Gastroesophageal sphincter (tissue), 4 donors: Measurements from ENCODE around the gene GALNT18. TPM values are rescaled to one million over a fixed set of nuclear protein-coding genes. Genes with fewer than 3 reads are reported as not detected.

ENCODE experiments used
- ATAC-seq: fragments of 150-250 bp; one replicate; pipeline ENCODE4 v1.9.1; 2016; ENCODE audit warnings: mild to moderate bottlenecking, moderate library complexity
- H3K27ac ChIP-seq, 4 donors: fragments of 200-600 bp; sonication (generic) in 3 of 4; 1 replicate in 3 of 4; 2 replicates in 1 of 4; pipeline ENCODE4 v1.5.1; 2016 to 2019
- H3K27me3 ChIP-seq: fragments of 200-600 bp; sonication (generic); one replicate; pipeline ENCODE4 v1.5.1; 2019
- H3K36me3 ChIP-seq, 2 donors: fragments of 200-600 bp; sonication (generic); one replicate each; pipeline ENCODE4 v1.5.1; 2019; ENCODE audit warnings: control low read depth in 1 of 2
- H3K4me1 ChIP-seq, 3 donors: fragments of 200-600 bp; sonication (generic); 1 replicate in 2 of 3; 2 replicates in 1 of 3; pipeline ENCODE4 v1.5.1; 2016 to 2019; ENCODE audit warnings: control low read depth in 2 of 3
- H3K4me3 ChIP-seq, 2 donors: fragments of 200-600 bp; sonication (generic); one replicate each; pipeline ENCODE4 v1.5.1; 2019; ENCODE audit warnings: mild to moderate bottlenecking in 1 of 2, moderate library complexity in 1 of 2
- H3K9me3 ChIP-seq, 3 donors: fragments of 200-600 bp; sonication (generic); one replicate each; pipeline ENCODE4 v1.5.1; 2017 to 2019; ENCODE audit warnings: control low read depth in 2 of 3
- EP300 ChIP-seq: sonication (generic); formaldehyde crosslinking; IDR thresholded peaks from one replicate; pipeline ENCODE4 v1.6.1; 2017; ENCODE audit warnings: antibody characterized with exemption, mild to moderate bottlenecking
- POLR2A ChIP-seq, 2 donors: fragments of 450-650 bp; IDR thresholded peaks; one replicate each; pipeline ENCODE4 v1.6.1; 2017; ENCODE audit warnings: antibody characterized with exemption in 2 of 2, mild to moderate bottlenecking in 2 of 2, moderate library complexity in 1 of 2
- POLR2AphosphoS5 ChIP-seq: sonication (generic); formaldehyde crosslinking; IDR thresholded peaks from one replicate; pipeline ENCODE4 v1.6.1; 2017; ENCODE audit warnings: antibody characterized with exemption
- WGBS, 2 donors: methylation state at CpG; one replicate each; pipeline ENCODE4 v1.1.5; 2018; ENCODE audit warnings: low coverage in 1 of 2; 5-methylcytosine and 5-hydroxymethylcytosine counted together
- total RNA-seq, 4 donors: library from RNA; depleted of rRNA; stranded (reverse); fragments of >200 nt; gene quantifications; one replicate each; pipeline ENCODE4 v1.1.0, GENCODE V29; 2016
- TF ChIP-seq, protein P1 (sequence below), 4 experiments: fragments of 200-600 bp in 2 of 4; fragments of 450-650 bp in 2 of 4; sonication (generic) in 1 of 4; IDR thresholded peaks; one replicate each; pipeline ENCODE4 v1.5.1; 2017 to 2019; ENCODE audit warnings: antibody characterized with exemption in 4 of 4, mild to moderate bottlenecking in 2 of 4, moderate library complexity in 2 of 4

Gene GALNT18
- total RNA-seq, 4 donors from 2014 or later, result 16.0 to 65.6 (median 35.2) TPM

DNA sequence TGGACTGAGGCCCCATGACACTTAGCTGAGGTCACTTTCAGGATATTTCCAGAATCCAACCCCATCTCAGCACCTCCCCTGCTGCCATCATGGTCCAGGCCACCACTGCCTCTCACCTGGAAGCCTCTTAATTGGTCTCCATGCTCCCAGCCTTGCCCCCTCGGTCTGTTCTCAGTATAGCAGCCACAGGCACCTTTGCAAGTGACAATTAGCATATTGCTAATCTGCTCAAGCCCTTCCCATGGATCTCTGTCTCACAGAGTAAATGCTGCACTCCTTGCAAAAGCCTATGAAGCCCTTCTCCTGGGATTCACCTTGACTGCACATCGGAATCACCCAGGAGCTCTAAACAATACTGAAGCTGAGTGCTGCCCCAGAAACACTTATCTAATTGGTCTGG lies 175.2 kb downstream of the GALNT18 start:
- H3K27ac ChIP-seq, result peak overlapping the region in 1 of 4 donors; percentile 79
- peaks cover 0 to 10% of the 10 kb centered on the region in 2 donors for H3K36me3 ChIP-seq
- TF ChIP-seq POLR2AphosphoS5 (no peak), POLR2A (IDR thresholded peaks at IDR 0.05) (no peak), EP300 (no peak)
- TF ChIP-seq, protein P1, sequence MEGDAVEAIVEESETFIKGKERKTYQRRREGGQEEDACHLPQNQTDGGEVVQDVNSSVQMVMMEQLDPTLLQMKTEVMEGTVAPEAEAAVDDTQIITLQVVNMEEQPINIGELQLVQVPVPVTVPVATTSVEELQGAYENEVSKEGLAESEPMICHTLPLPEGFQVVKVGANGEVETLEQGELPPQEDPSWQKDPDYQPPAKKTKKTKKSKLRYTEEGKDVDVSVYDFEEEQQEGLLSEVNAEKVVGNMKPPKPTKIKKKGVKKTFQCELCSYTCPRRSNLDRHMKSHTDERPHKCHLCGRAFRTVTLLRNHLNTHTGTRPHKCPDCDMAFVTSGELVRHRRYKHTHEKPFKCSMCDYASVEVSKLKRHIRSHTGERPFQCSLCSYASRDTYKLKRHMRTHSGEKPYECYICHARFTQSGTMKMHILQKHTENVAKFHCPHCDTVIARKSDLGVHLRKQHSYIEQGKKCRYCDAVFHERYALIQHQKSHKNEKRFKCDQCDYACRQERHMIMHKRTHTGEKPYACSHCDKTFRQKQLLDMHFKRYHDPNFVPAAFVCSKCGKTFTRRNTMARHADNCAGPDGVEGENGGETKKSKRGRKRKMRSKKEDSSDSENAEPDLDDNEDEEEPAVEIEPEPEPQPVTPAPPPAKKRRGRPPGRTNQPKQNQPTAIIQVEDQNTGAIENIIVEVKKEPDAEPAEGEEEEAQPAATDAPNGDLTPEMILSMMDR (IDR thresholded peaks at IDR 0.05), result no peak
- no peaks in the 10 kb centered on the region for H3K9me3 ChIP-seq
- WGBS, 2 donors, result 86% methylated on average over 2 of the region's 2 CpGs; no CpG with 5 or more reads in 1 of the 2 donors
- no peak for ATAC-seq
- H3K4me3 ChIP-seq, result no peak overlapping the region
- H3K27me3 ChIP-seq, result no peaks in the 10 kb centered on the region
- peaks cover 0 to 53% (median 11%) of the 10 kb centered on the region in 3 donors for H3K4me1 ChIP-seq

DNA sequence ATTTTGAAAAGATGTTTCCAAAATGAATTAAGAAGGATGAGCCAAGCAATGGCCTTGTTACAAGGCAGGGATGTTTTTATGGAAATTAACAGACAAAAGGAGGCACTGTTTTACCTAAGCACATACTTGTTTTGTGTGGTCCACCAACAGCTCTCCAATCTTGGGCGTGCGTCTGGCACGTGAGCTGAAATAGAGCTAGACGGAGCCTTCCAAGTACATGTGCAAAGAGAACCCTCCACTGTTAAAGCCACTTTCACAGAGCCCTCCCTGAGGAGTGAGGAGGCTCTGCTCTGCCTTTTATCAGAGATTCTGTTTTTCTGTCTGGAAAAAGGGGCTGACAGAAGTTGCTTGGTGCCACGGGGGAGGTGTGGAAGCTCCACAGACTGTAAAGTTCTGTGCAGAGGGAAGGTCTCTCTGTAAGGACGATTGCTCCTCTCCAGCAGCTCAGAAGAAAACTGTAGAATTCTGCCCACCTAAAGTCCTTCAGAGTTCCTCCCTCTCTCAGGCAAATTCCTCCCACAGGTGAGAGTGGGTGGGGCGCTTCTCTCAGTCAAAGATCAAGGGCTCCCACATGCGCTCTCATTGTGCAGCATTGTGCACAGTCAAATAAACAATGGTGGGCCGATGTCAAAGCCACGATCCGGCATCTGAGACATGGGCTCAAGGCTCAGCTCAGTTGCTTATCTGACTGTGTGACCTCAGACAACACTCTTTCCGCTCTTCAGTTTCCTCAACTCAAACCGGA lies 176.2 kb downstream of the GALNT18 start:
- peaks cover 0 to 44% (median 11%) of the 10 kb centered on the region in 3 donors for H3K4me1 ChIP-seq

GRCh38 chr11:11444804-11445131 lies 177.0 kb downstream of the GALNT18 start:
- peak overlapping the region in 3 of 4 donors; percentile 78 to 86 (median 79) for H3K27ac ChIP-seq
- peaks cover 0 to 37% (median 11%) of the 10 kb centered on the region in 3 donors for H3K4me1 ChIP-seq
- WGBS, 2 donors, result 6 to 32% methylated on average over 2 to 5 of the region's 5 CpGs

More for the DNA sequence above, 176.2 kb downstream of the GALNT18 start:
- no peak for TF ChIP-seq EP300
- no peak for TF ChIP-seq POLR2AphosphoS5
- TF ChIP-seq, protein P1 (IDR thresholded peaks at IDR 0.05), result no peak
- no peak for TF ChIP-seq POLR2A (IDR thresholded peaks at IDR 0.05)
- no peak overlapping the region for H3K4me3 ChIP-seq
- ATAC-seq, result no peak
- H3K27ac ChIP-seq, result peak overlapping the region in 3 of 4 donors; percentile 78 to 86 (median 79)
- 75 to 93% methylated on average over 4 to 11 of the region's 13 CpGs for WGBS, 2 donors
- no peaks in the 10 kb centered on the region for H3K9me3 ChIP-seq
- peaks cover 0 to 10% of the 10 kb centered on the region in 2 donors for H3K36me3 ChIP-seq
- no peaks in the 10 kb centered on the region for H3K27me3 ChIP-seq

DNA sequence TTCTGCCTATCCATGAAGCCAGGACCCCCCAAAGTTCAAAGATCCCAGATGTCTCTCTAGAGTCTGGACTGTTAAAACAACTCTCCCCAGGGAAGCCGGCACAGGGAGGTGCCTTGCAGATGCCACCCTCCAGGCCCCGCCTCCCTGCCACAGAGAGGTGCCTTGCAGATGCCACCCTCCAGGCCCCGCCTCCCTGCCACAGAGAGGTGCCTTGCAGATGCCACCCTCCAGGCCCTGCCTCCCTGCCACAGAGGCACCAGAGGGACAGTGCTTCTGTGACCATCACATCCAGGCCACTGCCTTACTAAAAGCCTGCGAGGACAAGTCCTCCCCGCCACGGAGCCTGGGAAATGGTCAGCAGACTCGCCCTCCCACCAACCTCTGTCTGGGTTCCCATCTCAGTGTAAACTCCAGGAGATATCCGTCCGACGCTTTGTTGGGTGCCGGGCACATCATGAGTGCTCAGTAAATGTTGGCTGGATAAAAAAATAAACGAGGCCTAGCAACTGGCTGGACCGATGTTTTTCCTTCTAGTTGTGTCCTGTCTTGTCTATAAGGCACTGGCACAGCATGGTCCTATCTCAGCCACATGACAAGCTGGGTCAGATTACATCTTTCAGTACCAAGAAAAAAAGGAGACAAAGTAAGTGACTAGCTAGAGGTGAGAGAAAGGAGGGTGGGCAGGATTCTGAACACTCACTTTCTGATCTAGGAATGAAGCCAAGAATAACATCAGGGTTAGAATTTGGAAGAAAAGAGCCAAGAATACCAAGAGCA lies 177.6 kb downstream of the GALNT18 start:
- Histone ChIP-seq H3K27ac (peak overlapping the region in 3 of 4 donors; percentile 78 to 86 (median 79)), H3K36me3 (peaks cover 0 to 10% of the 10 kb centered on the region in 2 donors), H3K4me1 (peaks cover 0 to 37% (median 11%) of the 10 kb centered on the region in 3 donors), H3K27me3 (no peaks in the 10 kb centered on the region), H3K4me3 (no peak overlapping the region), H3K9me3 (no peaks in the 10 kb centered on the region)
- WGBS, 2 donors, result 49% methylated on average over 9 of the region's 13 CpGs; no CpG with 5 or more reads in 1 of the 2 donors
- TF ChIP-seq POLR2A (IDR thresholded peaks at IDR 0.05) (no peak), POLR2AphosphoS5 (no peak)
- ATAC-seq, result peak; percentile 11

More at GRCh38 chr11:11444804-11445131, 177.0 kb downstream of the GALNT18 start:
- no peaks in the 10 kb centered on the region for H3K27me3 ChIP-seq
- no peaks in the 10 kb centered on the region for H3K9me3 ChIP-seq
- H3K4me3 ChIP-seq, result no peak overlapping the region
- ATAC-seq, result no peak
- TF ChIP-seq, protein P1 (IDR thresholded peaks at IDR 0.05), result no peak
- TF ChIP-seq EP300 (no peak), POLR2A (IDR thresholded peaks at IDR 0.05) (no peak), POLR2AphosphoS5 (no peak)
- peaks cover 0 to 10% of the 10 kb centered on the region in 2 donors for H3K36me3 ChIP-seq

GRCh38 chr11:11442791-11443190 lies 179.0 kb downstream of the GALNT18 start:
- TF ChIP-seq POLR2AphosphoS5 (no peak), POLR2A (IDR thresholded peaks at IDR 0.05) (no peak), EP300 (no peak)
- TF ChIP-seq, protein P1 (IDR thresholded peaks at IDR 0.05), result no peak
- Histone ChIP-seq H3K27me3 (no peaks in the 10 kb centered on the region), H3K36me3 (peaks cover 0 to 5% of the 10 kb centered on the region in 2 donors), H3K4me1 (peaks cover 0 to 37% (median 11%) of the 10 kb centered on the region in 3 donors), H3K27ac (peak overlapping the region in 3 of 4 donors; percentile 11 to 86 (median 78)), H3K4me3 (no peak overlapping the region), H3K9me3 (no peaks in the 10 kb centered on the region)
- ATAC-seq, result no peak
- 75 to 96% methylated on average over 2 to 3 of the region's 5 CpGs for WGBS, 2 donors
